Measurements from ENCODE around the gene SYCN.
"Not testable (repeated sequence)": the region's sequence is repeated elsewhere in the genome, so short reads cannot be mapped to it uniquely, and the experiment has no call there.

DNA sequence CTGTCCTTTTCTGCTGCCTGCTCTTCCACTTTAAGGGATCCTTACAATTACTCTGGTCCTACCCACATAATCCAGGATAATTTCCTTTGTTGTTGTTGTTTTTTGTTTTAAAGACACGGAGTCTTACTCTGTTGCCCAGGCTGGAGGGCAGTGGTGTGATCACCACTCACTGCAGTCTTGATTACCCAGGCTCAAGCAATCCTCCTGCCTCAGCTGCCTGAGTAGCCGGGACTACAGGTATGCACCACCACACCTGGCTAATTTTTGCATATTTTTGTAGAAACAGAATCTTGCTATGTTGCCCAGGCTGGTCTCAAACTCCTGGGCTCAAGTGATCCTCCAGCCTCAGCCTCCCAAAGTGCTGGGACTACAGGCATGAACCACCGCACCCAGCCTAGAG lies 11.3 kb upstream of the SYCN start:
- TF ChIP-seq, protein P1, sequence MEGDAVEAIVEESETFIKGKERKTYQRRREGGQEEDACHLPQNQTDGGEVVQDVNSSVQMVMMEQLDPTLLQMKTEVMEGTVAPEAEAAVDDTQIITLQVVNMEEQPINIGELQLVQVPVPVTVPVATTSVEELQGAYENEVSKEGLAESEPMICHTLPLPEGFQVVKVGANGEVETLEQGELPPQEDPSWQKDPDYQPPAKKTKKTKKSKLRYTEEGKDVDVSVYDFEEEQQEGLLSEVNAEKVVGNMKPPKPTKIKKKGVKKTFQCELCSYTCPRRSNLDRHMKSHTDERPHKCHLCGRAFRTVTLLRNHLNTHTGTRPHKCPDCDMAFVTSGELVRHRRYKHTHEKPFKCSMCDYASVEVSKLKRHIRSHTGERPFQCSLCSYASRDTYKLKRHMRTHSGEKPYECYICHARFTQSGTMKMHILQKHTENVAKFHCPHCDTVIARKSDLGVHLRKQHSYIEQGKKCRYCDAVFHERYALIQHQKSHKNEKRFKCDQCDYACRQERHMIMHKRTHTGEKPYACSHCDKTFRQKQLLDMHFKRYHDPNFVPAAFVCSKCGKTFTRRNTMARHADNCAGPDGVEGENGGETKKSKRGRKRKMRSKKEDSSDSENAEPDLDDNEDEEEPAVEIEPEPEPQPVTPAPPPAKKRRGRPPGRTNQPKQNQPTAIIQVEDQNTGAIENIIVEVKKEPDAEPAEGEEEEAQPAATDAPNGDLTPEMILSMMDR (IDR thresholded peaks at IDR 0.05), result not testable (repeated sequence)
- TF ChIP-seq POLR2A (IDR thresholded peaks at IDR 0.05), result not testable (repeated sequence)

All from testis (tissue), 2 donors.